ENCODE measurements around the gene B4GALT5.
A peak's percentile ranks its signal among the peaks of the same experiment; 100 is the strongest.

B4GALT5 gene

GRCh38 chr20:49601153-49601924, 112.3 kb downstream of the B4GALT5 start:
- FAIRE-seq, result no peak

GRCh38 chr20:49599746-49600113, 113.9 kb downstream of the B4GALT5 start:
- no peak for FAIRE-seq

GRCh38 chr20:49597825-49598395, 115.8 kb downstream of the B4GALT5 start:
- FAIRE-seq, result no peak

GRCh38 chr20:49595811-49596561, 117.7 kb downstream of the B4GALT5 start:
- no peak for FAIRE-seq

- FAIRE-seq, result no peak
These were observed 118.3 kb downstream of the B4GALT5 start for GRCh38 chr20:49595346-49595745.

GRCh38 chr20:49594931-49595315, 118.8 kb downstream of the B4GALT5 start:
- no peak for FAIRE-seq

GRCh38 chr20:49594143-49594930, 119.3 kb downstream of the B4GALT5 start:
- no peak for FAIRE-seq

GRCh38 chr20:49593466-49594142, 120.1 kb downstream of the B4GALT5 start:
- FAIRE-seq, result no peak

- FAIRE-seq, result no peak
These were observed 121.6 kb downstream of the B4GALT5 start for GRCh38 chr20:49592120-49592519.

- no peak for FAIRE-seq
These were observed 122.3 kb downstream of the B4GALT5 start for GRCh38 chr20:49591217-49591865.

GRCh38 chr20:49590163-49591017, 123.3 kb downstream of the B4GALT5 start:
- no peak for FAIRE-seq

GRCh38 chr20:49589747-49590146, 123.9 kb downstream of the B4GALT5 start:
- no peak for FAIRE-seq

GRCh38 chr20:49587111-49587570, 126.5 kb downstream of the B4GALT5 start:
- FAIRE-seq, result peak; percentile 80

- FAIRE-seq, result no peak
These were observed 128.0 kb downstream of the B4GALT5 start for GRCh38 chr20:49585585-49586245.

GRCh38 chr20:49584418-49585382, 129.0 kb downstream of the B4GALT5 start:
- FAIRE-seq, result no peak

- no peak for FAIRE-seq
These were observed 129.8 kb downstream of the B4GALT5 start for GRCh38 chr20:49583669-49584417.

- no peak for FAIRE-seq
These were observed 130.4 kb downstream of the B4GALT5 start for GRCh38 chr20:49583343-49583668.

Measured in endometrium (tissue), 2 donors.